Bone marrow (tissue), 2 donors: Measurements from ENCODE around the gene OMA1.
A peak's percentile ranks its signal among the peaks of the same experiment; 100 is the strongest.
"Not testable (repeated sequence)": the region's sequence is repeated elsewhere in the genome, so short reads cannot be mapped to it uniquely, and the experiment has no call there.

ENCODE experiments used
- DNase-seq, 2 donors: peaks; one replicate each; lab custom pipeline; 2025; lab: John Stamatoyannopoulos, UW

OMA1 gene

DNA sequence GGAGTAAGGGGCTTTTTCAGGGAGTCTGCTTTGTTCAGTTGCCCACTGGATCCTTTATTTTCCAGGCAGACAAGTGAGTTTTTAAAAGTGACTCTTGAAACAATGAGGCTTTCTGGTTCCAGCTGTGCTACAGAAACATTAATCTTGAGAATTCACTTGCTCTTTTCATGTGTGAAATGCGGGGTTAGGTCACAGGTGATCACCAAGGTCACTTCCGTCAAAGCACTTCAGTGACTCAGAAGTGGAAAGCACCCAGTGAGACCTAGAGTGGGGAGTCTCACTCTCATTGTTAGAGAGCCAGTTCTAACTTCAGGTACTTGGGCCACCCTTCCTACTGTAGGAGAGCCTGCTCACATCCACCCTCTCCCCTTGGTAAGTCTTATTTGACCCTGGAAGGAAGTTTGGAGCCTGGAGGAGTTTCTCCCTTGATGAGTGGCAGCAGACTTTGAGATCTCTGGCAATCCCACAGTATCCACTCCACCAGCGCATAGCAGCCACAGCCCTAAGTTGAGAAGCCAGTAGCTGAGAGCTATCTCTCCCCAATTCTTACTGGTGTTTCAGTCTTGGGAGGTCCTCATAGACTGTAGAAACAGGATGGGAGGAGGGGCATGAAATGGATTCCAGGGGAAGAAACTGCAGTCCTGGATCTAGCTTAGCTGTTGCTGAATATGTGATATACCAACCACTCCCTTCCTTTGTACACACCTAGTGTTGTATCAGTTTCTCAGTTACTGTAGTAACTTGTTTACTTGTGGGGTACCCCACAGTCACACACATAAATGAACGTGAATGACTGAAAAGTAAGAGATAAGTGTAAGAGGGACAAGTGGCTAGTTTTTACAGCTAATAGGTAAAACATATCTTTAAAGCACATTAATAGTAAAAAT is 27.4 kb upstream of the OMA1 start:
- no peak for DNase-seq

DNA sequence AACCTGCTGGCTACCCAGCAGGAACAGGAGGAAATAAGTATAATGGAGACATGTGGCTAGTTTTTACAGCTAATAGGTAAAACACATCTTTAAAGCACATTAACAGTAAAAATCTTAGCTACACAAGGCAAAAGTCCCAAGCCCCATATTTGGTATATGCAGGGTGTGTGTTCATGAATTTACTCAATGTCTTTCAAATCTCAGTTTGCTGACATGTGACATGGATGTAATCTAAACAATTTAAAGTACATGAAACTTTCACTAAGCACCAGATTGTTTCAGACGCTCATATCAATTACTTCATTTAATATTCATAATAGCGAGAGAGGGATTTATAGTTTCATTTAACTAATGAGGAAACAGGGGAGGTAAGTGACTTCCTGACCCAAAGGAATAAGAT is 26.6 kb upstream of the OMA1 start:
- DNase-seq: no peak

- no peak for DNase-seq
Measured at GRCh38 chr1:58572690-58573089, 26.2 kb upstream of the OMA1 start.

DNA sequence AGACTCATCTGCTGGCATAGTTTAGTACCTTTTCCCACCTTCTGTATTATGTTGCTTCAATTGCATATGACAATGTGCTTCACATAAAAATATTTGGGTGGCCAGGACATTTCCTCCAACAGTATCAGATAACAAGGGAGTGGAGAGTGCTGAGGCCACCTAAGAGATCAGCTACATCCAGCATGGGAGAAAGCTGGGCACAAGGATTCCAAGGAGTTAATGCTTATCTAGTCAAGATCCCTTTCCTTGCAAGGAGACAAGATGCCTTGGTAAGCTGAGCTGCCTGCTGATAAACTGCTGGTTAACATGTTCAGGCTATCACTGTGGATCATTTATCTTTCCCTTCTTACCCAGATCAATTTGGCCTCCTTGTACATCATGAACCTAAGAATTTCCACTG is 25.1 kb upstream of the OMA1 start:
- no peak for DNase-seq

DNA sequence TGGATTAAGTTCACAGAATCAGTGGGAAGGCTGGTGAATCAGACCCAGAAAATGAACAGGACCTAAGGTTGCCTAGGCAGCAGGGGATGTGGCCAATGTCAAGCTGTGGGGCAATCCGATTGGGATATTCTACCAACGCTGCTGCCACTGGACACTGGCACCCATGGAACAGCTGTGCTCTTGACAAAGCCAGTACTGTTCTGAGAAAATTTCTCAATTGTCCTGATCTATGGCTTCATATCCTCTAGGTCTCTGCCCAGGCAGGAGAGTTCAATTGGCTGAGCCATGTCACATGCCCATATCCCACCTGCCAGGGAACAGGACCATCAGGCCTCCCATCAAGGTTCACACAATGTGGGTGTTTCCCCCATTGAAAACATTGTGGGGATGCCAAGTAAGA is 24.3 kb upstream of the OMA1 start:
- no peak for DNase-seq

DNA sequence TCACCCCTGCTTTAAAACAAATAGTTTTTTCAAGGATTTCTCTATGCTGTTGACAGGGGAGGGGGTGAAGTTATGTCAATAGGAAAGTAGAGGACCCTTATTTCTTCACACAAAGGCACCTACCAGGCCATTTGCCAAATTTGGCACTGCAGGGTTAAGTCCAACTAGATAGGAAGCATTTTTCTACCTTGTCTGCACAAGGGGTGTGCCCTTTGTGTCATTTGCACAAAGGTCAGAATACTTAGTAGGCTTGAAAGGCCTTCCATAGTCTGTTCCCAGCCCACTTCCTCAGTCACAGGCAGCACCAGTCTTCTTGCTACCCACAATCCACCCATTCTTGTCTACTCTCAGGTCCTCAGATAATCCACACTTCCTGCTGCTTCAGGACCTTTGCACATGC is 23.6 kb upstream of the OMA1 start:
- DNase-seq: no peak

- no peak for DNase-seq
Measured at GRCh38 chr1:58568911-58569310, 22.4 kb upstream of the OMA1 start.

- DNase-seq: no peak
Measured at GRCh38 chr1:58568271-58568860, 21.8 kb upstream of the OMA1 start.

GRCh38 chr1:58566339-58566738 is 19.8 kb upstream of the OMA1 start:
- DNase-seq: no peak

- not testable (repeated sequence) for DNase-seq
Measured at GRCh38 chr1:58563715-58564114, 17.2 kb upstream of the OMA1 start.

- no peak for DNase-seq
Measured at GRCh38 chr1:58561633-58562032, 15.1 kb upstream of the OMA1 start.

DNA sequence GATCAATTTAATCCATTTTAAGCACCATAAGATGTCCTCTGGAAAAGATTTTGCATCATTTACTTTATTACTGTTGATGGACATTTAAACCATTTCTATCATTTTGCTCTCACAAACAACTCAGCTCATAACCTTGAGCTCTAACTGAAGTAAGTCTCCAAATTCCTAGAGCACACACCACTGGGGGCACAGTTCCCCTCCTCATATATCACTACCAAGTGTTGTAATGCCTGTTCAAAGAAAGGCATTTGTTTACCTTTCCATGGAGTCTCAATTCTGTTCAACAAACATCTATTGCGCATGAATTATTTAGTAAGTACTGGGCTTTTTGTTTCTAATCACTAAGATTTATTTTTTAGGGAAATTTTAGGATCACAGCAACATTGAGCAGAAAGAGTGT is 8.9 kb upstream of the OMA1 start:
- no peak for DNase-seq

GRCh38 chr1:58551186-58552140 is 4.9 kb upstream of the OMA1 start:
- DNase-seq: no peak

DNA sequence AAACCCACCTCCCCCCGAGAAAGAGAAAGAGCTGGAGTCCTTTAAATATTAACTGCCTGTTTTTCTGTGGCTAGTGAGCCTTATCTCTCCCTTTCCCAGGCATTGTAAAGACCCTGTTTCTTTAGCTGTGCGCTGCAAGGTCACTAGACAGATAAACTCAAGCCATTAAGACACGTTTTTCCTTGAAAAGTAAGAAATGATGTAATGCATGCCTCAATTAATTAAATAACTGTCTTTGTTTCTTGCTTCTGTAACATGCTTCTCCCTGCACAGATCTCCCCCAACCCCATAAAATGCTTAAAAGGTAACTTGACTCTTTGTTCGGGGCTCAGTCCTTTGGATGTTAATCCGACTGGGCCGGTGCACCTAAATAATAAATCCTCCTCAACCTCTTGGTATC is 2.8 kb upstream of the OMA1 start:
- DNase-seq: not testable (repeated sequence)

DNA sequence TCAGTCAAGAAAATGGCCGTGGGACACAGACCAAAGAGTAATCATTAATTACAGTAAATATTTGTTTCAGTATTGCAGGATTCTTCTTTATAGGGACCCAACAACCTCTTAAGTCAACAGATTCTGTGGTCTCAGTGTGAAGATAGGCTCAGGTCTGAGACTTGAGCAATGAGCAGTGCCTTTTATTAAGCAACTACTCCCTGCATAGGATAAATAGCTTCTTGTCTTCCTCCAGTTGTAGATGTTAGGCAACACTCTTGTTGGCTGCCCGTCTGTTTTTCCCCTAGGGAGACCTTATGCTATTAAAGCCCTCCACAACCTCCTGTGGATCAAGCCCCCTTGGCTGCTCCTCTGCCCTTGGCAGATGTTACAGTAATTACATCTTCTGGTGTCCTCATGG is 1.8 kb upstream of the OMA1 start:
- DNase-seq: no peak

- DNase-seq: peak; percentile 67 to 91
Measured at GRCh38 chr1:58545591-58546519, 671 bp downstream of the OMA1 start.

DNA sequence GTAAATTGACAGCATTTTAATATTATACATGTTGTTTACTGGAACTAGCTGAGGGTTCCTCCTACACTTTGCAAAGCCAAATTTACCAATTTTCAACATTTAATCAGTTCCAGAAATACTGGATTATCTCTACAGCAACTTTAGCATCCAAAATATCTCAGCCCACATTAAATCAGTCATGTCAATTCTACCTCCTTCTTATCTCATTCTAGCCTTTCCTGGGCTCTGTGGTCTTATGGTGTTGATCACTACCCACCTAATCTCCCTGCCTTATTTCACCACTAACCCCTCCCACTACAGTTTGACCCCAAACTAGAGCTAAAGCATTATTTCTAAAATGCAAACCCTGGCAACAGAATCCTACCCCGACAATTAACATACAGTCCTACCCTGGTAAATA is 3.3 kb downstream of the OMA1 start:
- DNase-seq: no peak

- DNase-seq: no peak
Measured at GRCh38 chr1:58539553-58539952, 7.0 kb downstream of the OMA1 start.

DNA sequence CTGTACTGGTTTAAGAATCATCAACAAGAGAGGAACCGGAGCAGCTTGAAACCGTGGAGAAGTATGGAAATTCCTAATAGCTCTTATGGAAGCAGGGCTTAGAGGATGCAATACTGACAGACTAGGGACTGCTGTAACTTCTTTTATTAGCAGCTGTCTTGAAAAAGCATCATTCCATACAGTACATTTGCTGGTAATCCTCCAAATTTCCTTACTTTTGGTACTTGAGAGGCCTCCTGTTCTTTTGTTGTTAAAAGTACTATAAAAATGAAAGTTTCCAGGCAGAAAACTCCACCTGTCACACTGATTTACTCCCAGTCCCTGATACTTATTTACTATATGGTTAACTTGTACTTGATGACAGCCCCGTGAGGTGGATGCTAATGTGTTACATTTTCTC is 7.7 kb downstream of the OMA1 start:
- no peak for DNase-seq

GRCh38 chr1:58531842-58532241 is 14.7 kb downstream of the OMA1 start:
- DNase-seq: not testable (repeated sequence)

- no peak for DNase-seq
Measured at GRCh38 chr1:58529284-58529683, 17.2 kb downstream of the OMA1 start.
